Measurements from ENCODE around the gene ENG.

- TF ChIP-seq CTCF (IDR thresholded peaks at IDR 0.05) = no peak
- TF ChIP-seq POLR2A (IDR thresholded peaks at IDR 0.05) = no peak
Observed at GRCh38 chr9:127895811-127896210, 41.4 kb upstream of the ENG start.

Data from esophagus squamous epithelium (tissue), 4 donors.